Activated CD8-positive, alpha-beta memory T cell treated with anti-CD3 and anti-CD28 coated beads for 36 hours (primary cell): ENCODE data around the gene PCBP4. TPM values are rescaled to one million over a fixed set of nuclear protein-coding genes. Genes with fewer than 3 reads are reported as not detected.

Experiments
- CTCF ChIA-PET: fragments of 350-600 bp; sonication (Branson Sonifier 250); formaldehyde crosslinking; loops from one replicate; lab custom pipeline; 2021; ENCODE audit warnings: antibody characterized with exemption; lab: Charles Lee
- POLR2A ChIA-PET: fragments of 350-600 bp; sonication (Branson Sonifier 250); formaldehyde crosslinking; loops from one replicate; lab custom pipeline; 2021; ENCODE audit warnings: antibody characterized with exemption; lab: Charles Lee
- total RNA-seq, 2 experiments: library from RNA; stranded (reverse); gene quantifications; one replicate each; pipeline ENCODE4 v1.2.3, GENCODE V29; 2021

The PCBP4 gene
- total RNA-seq, 2 experiments from 2014 or later: 10.4 to 10.9 TPM

GRCh38 chr3:51964521-51964920 lies 2.7 kb downstream of the PCBP4 start:
- POLR2A ChIA-PET: no interaction called here

DNA sequence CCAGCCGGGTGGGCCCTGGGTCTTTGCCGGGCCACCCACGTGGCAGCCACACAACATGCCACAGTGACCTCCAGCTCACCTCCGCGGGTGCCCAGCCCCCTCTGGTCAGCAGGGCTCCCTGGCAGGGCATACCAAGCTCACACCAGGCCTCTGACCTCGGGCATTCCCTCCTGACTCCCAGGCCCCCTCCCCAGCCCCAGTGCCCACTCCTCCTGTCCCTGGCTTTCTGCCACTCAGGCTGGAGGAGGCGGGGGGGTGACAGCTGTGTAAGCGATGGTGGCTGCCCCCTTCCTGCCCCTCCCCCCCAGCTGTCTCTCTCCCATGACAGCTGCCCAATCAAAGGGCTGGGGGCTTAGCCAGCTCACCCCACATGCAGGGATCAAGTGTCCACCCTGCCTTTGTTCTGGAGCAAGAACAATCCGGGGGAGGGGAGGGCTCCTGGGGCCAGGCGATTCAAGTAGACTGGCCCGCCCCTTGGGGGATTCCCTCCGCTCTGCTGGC lies 3.3 kb downstream of the PCBP4 start:
- POLR2A ChIA-PET: no interaction called here
- CTCF ChIA-PET: interaction anchor here (1.4 to 4.4 kb wide), 4 partner anchors 10 to 31 kb away, joined by 3 to 17 read pairs (median 10); partner anchors contain the start of genes ABHD14A, ABHD14B, GPR62 and PARP3

More at GRCh38 chr3:51964521-51964920, 2.7 kb downstream of the PCBP4 start:
- CTCF ChIA-PET: interaction anchor here (0.6 to 4.4 kb wide), 5 partner anchors 9 to 31 kb away, joined by 3 to 17 read pairs (median 6); partner anchors contain the start of genes ABHD14A, ABHD14B, GPR62 and PARP3

- POLR2A ChIA-PET: no interaction called here
- CTCF ChIA-PET: interaction anchor here (0.7 to 3.7 kb wide), 5 partner anchors 9 to 32 kb away, joined by 3 to 17 read pairs (median 3); partner anchors contain the start of genes ABHD14A, ABHD14B, GPR62 and RPL29
Measured at GRCh38 chr3:51962854-51963530, 4.3 kb downstream of the PCBP4 start.

DNA sequence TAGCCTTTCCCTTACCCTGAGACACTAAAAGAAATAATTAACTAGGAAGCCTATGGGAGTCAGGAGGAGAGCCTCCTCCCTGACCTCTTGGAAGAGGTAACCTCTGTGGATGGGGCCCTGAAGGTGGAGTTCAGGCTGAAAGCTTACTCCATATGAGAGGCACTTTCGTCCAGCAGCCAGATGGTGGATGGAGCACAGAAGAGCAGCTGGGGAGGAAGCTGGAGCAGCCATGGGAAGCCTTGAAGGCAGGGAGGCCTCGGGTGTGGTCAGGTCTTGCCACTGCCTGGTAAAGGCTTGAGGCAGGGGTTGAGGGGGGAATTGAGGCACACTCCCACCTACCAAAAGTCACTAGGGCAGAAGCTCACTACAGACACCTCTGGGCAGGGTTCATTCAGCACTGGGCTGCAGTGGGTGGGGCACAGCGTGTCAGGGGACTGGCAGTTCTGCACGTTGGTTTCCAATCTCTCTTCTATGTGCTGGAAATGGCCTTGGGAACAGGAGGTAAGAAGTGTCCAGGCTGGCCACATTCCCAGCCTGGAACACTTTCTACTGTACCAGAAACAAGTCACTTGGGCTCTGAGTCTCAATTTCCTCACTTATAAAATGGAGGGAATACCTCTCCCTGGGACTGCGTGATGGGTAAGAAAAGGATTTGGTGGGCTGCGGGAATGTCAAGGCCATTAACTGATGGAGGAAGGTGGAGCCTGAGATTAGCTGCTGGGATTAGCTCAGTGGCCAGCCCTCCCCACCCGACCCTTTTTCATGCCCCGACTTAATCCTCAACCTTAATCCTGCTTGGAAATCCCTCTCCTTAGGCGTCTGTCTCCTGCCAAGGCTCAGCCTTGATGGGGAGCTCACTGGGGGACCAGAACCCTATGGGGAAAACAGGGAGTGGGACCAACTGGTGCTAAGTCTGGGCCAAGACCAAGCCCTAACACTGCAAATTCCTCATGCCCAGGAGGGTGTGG lies 5.4 kb downstream of the PCBP4 start:
- POLR2A ChIA-PET: no interaction called here
- CTCF ChIA-PET: interaction anchor here (1.8 kb wide), 1 partner anchor 12 kb away, joined by 7 read pairs; the partner anchor contains the start of gene ABHD14B

DNA sequence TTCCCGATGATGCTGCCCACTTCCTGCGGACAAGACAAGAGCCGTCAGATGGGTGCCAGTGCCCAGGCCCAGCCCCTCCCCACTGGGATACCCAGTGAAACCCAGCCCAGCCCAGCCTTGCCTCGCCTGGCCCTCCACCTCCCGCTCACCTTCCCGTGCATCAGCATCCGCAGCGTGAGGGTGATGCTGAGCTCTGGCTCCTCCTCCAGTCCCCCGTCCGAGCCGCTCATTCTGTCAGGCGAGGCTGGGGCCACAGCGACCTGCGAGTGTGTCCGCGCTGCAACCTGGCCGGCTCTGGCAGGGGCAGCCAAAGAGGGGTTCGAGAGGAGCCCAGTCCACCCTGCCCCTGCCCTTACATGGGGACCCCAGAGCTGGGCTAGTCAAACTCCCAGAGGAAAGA lies 6.2 kb downstream of the PCBP4 start:
- POLR2A ChIA-PET: no interaction called here
- CTCF ChIA-PET: interaction anchor here (1.8 kb wide), 1 partner anchor 12 kb away, joined by 7 read pairs; the partner anchor contains the start of gene ABHD14B

DNA sequence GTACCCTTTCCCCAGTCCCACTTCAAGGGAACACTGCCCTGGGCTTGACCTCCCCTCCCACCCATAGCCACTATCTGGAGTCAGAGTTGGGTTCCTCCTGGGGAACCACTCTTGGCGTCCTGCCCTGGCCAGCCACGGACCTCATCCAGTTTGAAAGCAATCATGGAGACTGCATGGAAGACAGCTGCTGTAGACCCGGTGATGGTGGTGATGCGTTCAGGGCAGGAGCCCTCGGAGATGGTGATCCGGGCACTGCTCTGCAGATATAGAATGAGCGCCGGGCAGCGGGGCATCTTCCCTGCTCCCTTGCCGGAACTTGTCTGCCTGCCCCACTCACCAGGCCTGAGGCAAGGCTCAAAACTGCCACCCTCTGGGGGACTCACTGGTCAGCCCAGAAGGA lies 6.9 kb downstream of the PCBP4 start:
- ChIA-PET CTCF (no interaction called here), POLR2A (no interaction called here)

- CTCF ChIA-PET: no interaction called here
- POLR2A ChIA-PET: no interaction called here
Measured at GRCh38 chr3:51959651-51960050, 7.6 kb downstream of the PCBP4 start.

GRCh38 chr3:51958603-51959521 lies 8.4 kb downstream of the PCBP4 start:
- ChIA-PET CTCF (interaction anchor here (1.2 kb wide), 1 partner anchor 11 kb away, joined by 3 read pairs; no protein-coding TSS in a partner anchor), POLR2A (interaction anchor here (0.6 kb wide), 1 partner anchor 1975 kb away, joined by 4 read pairs; no protein-coding TSS in a partner anchor)

GRCh38 chr3:51957520-51958205 lies 9.6 kb downstream of the PCBP4 start:
- ChIA-PET POLR2A (interaction anchor here (0.7 kb wide), 1 partner anchor 23 kb away, joined by 3 read pairs; no protein-coding TSS in a partner anchor), CTCF (interaction anchor here (0.6 to 1.2 kb wide), 3 partner anchors 9 to 16 kb away, joined by 3 to 5 read pairs (median 3); partner anchors contain the start of gene RRP9)

DNA sequence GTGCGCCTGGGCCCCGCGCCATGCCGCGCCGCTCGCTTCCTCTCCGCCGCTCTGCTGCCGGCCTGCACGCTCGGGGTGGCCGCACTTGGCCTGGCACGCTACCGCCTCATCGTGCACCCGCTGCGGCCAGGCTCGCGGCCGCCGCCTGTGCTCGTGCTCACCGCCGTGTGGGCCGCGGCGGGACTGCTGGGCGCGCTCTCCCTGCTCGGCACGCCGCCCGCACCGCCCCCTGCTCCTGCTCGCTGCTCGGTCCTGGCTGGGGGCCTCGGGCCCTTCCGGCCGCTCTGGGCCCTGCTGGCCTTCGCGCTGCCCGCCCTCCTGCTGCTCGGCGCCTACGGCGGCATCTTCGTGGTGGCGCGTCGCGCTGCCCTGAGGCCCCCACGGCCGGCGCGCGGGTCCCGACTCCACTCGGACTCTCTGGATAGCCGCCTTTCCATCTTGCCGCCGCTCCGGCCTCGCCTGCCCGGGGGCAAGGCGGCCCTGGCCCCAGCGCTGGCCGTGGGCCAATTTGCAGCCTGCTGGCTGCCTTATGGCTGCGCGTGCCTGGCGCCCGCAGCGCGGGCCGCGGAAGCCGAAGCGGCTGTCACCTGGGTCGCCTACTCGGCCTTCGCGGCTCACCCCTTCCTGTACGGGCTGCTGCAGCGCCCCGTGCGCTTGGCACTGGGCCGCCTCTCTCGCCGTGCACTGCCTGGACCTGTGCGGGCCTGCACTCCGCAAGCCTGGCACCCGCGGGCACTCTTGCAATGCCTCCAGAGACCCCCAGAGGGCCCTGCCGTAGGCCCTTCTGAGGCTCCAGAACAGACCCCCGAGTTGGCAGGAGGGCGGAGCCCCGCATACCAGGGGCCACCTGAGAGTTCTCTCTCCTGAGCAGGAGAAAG lies 11.1 kb downstream of the PCBP4 start:
- POLR2A ChIA-PET: no interaction called here
- CTCF ChIA-PET: interaction anchor here (0.6 kb wide), 1 partner anchor 18 kb away, joined by 3 read pairs; the partner anchor contains the start of gene ABHD14B

- CTCF ChIA-PET: interaction anchor here (0.6 to 2.0 kb wide), 5 partner anchors 8 to 464 kb away, joined by 3 to 6 read pairs (median 3); partner anchors contain the start of gene ABHD14A
- POLR2A ChIA-PET: interaction anchor here (0.5 kb wide), 1 partner anchor 40 kb away, joined by 3 read pairs; the partner anchor contains the start of gene RPL29
Measured at GRCh38 chr3:51955175-51955892, 11.9 kb downstream of the PCBP4 start, which contains the start of gene GPR62. GPR62 (plus strand) TSS chr3:51955381; CDS start chr3:51955653, 272 bp downstream.

DNA sequence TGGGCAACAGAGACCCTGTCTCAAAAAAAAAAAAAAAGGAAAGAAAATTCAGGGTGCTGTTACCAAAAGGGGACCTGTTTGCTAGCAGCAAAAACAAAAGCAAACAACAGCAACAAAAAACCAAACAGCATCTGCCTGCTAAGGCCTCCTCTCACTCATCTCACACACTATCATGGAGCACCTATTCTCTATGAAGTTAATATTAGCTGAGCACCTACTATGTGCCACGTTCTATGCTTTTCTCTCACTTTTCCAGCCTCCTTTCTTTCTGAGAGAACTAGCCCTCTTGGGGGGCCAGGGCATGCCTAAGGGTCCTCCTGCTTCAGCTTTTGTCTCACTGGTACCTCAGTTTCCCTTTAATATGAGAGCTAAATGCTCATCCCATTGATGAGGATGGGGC lies 12.5 kb downstream of the PCBP4 start:
- CTCF ChIA-PET: interaction anchor here (0.8 to 2.0 kb wide), 5 partner anchors 9 to 28 kb away, joined by 3 to 6 read pairs (median 3); partner anchors contain the start of gene ABHD14A
- POLR2A ChIA-PET: no interaction called here

GRCh38 chr3:51954105-51954504 lies 13.1 kb downstream of the PCBP4 start:
- ChIA-PET CTCF (interaction anchor here (1.2 to 2.0 kb wide), 4 partner anchors 10 to 29 kb away, joined by 3 to 6 read pairs (median 4); partner anchors contain the start of gene PARP3), POLR2A (no interaction called here)

DNA sequence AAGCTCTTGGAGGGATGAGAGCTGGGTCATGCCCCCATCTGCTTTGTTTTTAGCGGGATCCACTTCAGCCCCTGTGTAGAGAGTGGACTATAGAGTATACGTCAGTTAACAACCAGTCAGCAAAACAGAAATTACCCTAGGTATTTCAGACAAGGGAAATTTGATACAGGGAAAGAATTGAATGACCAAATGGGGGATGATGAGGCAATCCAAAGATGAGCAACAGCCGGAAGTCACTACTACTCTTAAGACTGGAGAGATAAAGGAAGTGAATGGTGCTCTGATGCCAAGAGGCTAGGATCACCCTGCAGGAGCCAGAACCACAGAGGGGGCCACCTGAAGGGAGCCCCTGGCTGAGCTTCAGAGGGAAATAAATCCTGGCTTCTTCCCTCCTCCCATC lies 13.8 kb downstream of the PCBP4 start:
- POLR2A ChIA-PET: interaction anchor here (0.7 kb wide), 1 partner anchor 74 kb away, joined by 4 read pairs; no protein-coding TSS in a partner anchor
- CTCF ChIA-PET: interaction anchor here (1.2 to 2.0 kb wide), 3 partner anchors 10 to 29 kb away, joined by 3 to 6 read pairs (median 5); partner anchors contain the start of gene PARP3

GRCh38 chr3:51950899-51951298 lies 16.4 kb downstream of the PCBP4 start:
- ChIA-PET POLR2A (no interaction called here), CTCF (interaction anchor here (1.9 kb wide), 1 partner anchor 9 kb away, joined by 5 read pairs; the partner anchor contains the start of genes PARP3 and RRP9)
